Measurements from ENCODE around the gene ZEB2. TPM values are rescaled to one million over a fixed set of nuclear protein-coding genes. Genes with fewer than 3 reads are reported as not detected.

Gene ZEB2
- total and polyA plus RNA-seq, 2 of the 8 experiments (the other 6 are each of a cell fraction or from before 2014, with no cell fraction given), result 0.38 TPM; not detected in 1

GRCh38 chr2:144401036-144401435 lies 118.9 kb downstream of the ZEB2 start (continued):
- no peak for TF ChIP-seq CHD7 (IDR thresholded peaks at IDR 0.05; ENCODE audit: insufficient replicate concordance, low read length)
- no peak for TF ChIP-seq CHD1 (IDR thresholded peaks at IDR 0.05; ENCODE audit: low read depth, low read length)
- no peak for TF ChIP-seq RFX5 (IDR thresholded peaks at IDR 0.05; ENCODE audit: borderline replicate concordance, low read depth, low read length)
- TF ChIP-seq SAP30 (IDR thresholded peaks at IDR 0.05; ENCODE audit: insufficient read depth, insufficient replicate concordance, low read length), result no peak
- TF ChIP-seq KDM1A (IDR thresholded peaks at IDR 0.05; ENCODE audit: borderline replicate concordance, low read length), result no peak
- TF ChIP-seq SIN3A (conservative IDR thresholded peaks at IDR 0.05 in 1 of 2, IDR thresholded peaks at IDR 0.05 in 1 of 2; ENCODE audit: low read depth in 1 of 2, low read length in 2 of 2), result no peak
- no peak for TF ChIP-seq RXRA (IDR thresholded peaks at IDR 0.05; ENCODE audit: insufficient read depth, low read depth, low read length)
- no peak for TF ChIP-seq GABPA (IDR thresholded peaks at IDR 0.05; ENCODE audit: borderline replicate concordance, insufficient read depth, low read length)
- no peak for TF ChIP-seq HDAC2 (IDR thresholded peaks at IDR 0.05; ENCODE audit: borderline replicate concordance in 1 of 2, low read depth in 2 of 2, low read length in 2 of 2)
